HG03571 (cell line): ENCODE measurements around the gene INPP4A.

ENCODE experiments used
- ATAC-seq: cut with Tn5 transposase; IDR thresholded peaks from one replicate; pipeline ENCODE4 v1.9.1; 2021; ENCODE audit not compliant: unreplicated experiment

INPP4A gene

DNA sequence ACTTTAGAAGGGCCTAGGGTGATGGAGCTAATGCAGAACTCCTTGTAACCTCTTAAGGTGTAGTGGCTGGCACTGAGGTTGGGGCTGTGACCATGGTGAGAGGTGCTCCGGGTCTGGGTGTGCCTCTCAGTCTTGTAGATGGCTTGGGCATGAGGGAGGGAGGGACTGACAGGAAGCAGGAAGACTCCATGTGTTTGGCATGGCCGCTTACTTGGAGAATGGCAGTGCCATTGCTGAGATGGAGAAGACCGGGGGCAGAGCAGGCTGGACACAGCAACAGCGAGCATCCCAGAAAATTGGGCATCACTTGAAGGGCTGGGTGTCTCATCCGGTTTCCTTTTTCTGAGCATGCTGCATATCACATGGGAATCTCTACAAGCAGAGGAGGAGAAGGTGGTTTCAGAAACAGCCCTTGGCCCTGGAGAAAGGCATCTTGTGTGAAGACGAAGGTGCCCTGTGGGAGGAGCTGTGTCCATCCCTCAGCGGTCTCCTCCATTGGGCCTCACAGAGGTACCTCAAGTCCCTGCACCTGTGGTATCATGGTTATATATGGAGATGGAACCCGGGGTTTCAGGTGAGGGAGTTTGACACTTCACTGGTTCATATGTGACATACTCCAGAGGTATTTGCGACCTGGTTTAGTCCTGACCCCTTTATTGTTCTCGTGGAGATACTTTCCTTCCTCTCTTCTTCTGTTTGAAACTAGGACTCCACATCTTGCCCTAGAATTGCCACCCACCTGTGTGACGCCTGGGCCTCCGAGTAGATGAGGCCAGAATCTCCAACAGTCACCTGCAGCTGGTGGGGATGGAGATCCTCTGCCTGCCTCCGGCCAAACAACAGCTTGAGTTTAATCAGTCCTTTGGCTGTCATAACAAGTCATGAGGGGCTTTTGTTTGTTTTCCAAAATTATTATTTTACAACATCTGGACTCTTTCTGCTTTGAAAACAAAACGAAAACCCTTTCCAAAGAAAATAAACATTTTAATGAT, 45.6 kb downstream of the INPP4A start:
- ATAC-seq: no peak

DNA sequence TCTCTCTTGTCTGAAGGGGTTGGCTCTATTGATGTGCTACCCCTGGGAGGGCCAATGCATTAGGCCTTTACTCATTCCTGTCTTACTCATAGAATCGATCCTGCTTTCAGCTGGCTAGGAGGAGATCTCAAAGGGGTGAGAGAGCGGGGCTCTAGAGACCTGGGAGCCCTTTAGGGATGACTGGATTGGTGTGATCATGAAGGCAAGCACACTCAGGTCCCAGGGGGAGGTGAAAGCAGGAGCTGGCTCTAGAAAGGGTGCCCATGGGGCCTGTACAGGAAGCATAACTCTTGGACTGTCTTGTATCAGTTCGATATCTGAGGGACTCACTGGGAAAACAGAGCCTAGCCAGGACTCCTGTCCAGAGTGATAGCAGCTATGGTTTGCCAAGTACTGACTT, 47.8 kb downstream of the INPP4A start:
- no peak for ATAC-seq

DNA sequence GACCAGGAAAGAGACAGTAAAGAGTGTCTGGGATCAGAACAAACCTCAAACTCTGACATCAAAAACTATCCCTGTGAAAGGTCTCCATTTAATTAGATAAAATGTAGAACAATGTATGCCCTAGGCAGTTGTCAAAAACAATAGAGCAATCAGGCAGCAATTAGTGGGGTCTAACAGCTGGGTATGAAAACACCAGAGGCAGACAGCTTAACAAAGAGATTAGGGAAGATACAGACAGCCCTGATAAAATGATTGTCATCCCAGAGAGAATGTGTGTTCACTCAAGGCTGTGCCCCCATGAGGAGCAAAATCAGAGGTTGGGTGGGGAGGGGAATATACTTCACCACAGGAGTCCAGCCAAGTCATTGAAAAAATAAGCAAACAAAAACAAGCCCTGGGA, 50.0 kb downstream of the INPP4A start:
- ATAC-seq: no peak

DNA sequence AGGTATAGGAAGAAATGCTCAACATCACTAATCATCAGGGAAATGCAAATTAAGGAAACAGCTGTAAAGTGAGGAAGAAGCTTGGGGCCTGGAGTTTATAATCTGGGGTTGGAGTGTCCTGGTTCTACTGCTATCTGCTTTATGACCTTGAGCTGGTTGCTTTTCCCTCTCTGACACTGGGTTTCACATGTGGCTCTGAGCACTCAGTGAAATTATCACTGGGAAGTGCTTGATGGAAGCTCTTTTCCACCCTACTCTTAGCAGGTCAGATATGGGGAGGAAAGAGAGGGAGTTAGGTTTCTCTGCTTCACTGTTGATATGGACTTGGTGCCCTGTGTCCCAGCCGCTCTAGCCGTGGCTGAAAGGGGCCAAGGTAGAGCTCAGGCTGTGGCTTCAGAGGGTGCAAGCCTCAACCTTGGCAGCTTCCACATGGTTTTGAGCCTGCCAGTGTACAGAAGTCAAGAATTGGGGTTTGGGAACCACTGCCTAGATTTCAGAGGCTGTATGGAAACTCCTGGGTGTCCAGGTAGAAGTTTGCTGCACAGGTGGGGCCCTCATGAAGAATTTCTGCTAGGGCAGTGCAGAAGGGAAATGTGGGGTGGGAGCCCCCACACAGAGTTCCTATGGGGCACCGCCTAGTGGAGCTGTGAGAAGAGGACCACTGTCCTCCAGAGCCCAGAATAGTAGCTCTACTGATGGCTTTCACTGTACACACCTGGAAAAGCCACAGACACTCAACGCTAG, 52.3 kb downstream of the INPP4A start:
- no peak for ATAC-seq

DNA sequence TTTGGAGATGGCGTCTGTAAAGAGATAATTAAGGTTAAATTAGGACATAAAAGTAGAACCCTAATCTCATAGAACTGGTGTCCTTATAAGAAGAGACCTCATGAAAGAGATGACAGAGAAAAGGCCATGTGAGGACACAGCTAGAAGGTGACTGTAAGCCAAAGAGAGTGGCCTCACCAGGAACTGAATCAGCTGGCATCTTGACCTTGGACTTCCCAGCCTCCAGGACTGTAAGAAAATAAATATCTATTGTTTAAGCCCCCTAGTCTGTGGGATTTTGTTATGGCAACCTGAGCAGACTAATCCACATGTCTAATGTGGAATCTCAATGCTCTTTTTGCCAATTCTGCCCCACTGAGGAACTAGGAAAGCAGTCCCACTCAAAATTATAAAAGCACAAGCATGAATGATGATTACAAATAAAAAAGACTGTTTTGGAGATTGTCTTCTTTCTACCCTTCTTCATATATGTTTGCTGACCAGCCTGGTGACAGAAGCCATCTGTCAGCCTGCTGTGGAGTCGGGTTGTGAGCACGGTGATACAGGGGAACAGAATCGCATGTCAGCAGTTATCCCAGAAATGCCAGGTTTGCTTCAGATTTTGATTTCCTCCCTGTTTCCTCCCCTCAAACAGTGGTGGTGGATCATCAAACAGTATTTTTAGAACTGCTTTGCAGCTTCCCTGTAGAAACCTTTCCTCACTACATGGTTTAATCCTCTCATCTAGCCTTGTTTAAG, 54.2 kb downstream of the INPP4A start:
- no peak for ATAC-seq

DNA sequence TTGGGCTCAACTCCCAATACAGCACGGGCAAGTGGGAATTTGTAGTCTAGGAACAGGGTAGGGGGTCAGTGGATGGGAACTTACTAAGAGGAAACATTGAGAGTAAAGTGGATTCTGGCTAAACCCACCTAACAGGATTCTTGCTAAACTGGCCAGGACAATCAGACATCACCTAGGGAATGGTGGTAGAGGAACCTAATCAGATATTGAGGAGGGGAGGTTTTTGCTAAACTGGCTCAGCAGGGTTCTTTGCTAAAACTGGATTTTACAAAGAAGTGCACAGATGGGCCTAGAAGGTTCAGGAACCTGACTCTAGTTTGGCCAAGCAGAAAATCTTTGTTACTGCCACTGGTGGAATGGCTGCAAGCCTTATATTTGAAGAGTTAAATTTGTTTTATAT, 55.9 kb downstream of the INPP4A start:
- no peak for ATAC-seq

DNA sequence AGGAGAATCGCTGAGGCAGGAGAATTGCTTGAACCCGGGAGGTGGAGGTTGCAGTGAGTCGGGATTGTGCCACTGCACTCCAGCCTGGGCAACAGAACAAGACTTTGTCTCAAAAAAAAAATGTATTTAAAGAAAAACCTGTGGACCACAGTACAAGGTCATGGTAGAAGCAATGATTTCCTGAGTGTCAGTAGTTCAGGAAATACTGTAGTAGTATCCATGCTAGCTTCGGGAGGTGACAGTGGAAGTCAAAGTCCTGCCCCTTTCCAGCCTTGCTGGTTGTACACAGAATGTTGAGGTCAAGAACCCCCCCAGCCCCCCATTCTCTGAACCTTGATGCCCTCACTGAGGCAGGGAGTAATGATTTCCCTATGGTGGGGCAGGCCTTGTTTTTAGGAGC, 56.6 kb downstream of the INPP4A start:
- ATAC-seq: no peak

DNA sequence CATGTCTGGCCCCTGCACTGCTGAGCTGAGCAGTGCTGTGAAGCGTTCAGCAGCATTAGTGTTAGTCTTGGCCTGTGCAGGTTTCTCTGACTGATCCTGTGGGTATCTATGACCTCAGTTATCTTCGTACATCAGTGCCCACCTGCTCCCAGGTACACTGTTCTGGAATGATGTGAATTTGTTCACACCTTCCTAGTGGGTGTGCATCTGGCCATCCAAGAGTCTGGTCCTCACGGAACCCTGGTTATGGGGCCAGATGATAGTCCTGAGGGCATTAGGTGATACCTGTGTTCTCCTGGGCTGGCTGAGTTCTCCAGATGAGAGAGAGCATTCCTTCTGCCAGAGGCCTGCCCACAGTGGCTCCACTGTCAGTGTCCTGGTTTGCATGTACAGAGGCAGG, 57.2 kb downstream of the INPP4A start:
- no peak for ATAC-seq

DNA sequence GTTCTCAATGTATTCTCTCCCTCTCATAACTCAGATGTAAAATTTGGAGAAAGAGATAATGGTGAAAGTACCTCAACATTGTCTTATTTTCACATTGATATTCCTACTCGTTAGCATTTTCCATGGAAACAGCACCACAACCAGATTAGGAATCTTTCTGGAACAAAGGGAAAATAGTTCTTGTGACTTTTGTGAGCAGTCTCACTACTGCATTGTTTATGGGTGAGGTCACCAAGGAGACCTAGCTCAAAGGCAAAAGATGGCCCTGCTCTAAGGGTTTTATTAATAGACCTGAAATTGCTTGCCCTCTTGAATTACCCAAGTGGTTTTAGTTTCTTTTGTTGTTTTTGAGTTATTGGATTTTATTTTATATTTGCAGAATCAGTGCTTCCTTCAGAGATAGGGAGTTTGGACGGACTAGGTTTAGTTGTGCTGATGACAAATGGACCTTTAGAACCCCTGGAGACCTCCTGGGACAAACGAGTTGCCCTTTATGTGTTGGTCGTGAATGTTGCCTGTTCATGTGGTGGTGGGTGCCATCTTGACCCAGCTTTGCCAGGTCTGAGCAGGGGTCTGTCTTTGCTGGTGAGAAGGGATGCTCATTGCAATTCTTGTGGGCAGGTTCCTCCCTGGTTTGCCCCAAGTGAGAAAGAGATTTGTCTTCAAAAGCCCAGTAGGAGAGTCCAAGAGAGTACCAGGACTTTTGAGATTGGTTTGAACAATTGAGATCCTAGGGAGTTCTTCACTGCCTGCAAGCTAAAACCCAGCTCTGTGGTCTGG, 58.1 kb downstream of the INPP4A start:
- no peak for ATAC-seq

DNA sequence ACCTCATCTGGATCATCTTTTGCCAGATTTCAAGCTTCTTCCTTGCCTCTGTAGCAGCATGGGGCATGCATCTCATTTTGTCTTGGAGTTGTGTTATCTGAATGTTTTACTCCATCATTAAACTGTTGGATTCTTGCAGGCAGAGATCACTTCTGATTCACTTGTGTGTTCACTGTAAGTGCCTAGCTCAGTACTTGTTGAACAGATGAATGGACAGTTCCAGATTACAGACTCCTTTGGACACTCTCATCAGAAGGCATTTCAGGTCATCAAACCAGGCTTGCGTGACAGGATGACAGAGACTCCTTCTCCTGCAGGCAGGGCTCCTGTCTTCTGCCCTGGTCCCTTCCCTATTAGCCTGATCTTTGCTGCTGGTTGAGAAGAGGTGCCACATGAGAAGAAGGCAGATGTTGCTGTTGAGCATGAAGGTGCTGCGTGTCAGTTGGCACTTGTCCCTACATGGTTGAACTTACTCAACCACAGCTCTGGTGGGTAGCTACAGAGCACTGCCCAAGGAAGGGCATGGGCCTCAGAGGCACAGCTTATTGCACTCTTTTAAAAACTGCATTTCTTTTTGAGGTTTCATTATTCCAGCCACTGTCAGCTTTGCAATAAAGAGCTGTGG, 58.9 kb downstream of the INPP4A start:
- ATAC-seq: no peak

DNA sequence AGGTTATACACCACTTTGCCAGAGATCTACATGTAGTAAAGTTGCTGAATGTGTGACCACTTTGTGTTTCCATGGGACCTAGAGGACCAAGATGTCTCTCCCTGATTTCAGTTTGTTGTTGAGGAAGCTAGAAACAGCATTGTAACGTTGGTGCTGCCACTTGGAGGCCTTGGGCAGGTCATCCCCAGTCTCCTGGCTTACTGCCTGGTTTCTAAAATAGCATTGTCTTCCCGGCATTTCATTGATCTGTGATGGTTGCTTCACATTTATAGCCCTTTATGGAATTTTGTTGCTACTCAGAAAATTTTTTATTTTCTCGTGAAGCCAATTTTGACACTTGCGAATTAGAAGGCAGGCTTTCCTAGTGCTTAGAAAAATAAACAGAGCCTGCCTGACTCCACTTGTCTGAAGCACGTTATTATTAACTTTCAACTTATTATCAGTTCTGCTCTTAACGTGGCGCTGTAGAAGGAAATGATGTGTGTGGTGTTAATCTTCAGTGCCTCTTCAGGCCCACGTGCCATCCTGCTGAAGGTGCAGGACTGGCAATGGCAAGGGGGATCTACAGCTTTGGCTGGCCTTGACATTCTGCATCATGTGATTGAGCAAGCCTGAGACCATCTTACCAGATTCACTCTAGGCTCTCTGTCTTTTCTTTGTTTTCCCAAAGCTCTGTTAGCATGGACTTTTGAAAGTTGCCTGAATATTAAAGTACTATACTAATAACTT, 59.9 kb downstream of the INPP4A start:
- ATAC-seq: no peak

DNA sequence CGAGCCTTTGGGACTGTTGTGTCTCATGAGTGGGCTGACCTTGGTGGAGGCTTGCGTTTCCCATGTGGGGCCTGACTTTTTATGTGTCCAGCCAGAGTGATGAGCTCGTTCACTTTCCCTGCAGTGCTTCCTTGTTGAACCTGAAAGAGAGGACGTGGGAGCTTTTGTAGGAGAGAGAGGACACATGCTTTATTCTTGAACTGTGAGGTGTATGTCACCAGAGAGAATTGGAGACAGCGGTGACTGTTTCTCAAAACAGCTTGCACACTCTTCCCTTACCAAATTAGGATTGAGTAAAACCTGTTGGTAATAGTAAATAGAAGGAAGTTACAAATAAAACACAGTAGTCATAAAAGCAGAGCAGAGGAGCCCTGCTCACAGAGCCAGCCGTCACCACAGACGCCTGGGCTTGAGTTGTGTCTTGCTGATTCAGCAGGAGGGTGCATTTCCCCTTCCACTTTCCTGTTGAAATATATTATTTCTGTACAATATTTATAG, 60.7 kb downstream of the INPP4A start:
- ATAC-seq: no peak

DNA sequence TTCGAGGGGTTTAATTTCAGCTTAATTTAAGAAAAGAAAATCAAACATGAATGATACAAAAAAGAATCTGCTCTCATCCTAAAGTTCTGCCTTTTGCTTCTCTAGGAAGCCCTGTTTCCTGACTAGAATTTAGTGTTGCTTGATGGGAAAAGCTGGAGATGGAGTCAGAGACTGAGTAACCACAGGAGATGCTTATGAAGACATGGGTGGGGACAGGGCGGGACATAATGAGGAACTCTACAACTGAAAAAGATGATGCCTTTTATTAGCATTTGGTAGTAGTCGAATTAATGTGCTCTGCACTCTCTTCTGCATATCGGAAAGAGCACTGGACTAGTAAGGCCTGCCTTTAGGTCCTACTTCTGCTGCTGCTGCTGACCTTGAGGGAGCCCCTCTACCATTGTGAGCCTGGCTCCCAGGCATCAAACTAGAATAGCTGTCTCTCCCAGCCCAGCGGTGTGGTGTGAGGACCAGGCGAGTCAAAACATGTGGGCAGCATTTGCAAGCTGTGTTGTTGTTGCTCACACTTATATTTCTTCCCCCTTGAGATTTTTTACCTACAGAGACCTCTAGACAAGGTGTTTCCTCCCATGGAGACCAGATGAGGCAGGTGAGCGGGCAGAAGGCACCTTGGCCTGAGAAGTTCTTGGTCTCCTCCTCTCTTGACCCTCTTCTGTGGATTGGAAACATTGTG, 61.5 kb downstream of the INPP4A start:
- no peak for ATAC-seq

DNA sequence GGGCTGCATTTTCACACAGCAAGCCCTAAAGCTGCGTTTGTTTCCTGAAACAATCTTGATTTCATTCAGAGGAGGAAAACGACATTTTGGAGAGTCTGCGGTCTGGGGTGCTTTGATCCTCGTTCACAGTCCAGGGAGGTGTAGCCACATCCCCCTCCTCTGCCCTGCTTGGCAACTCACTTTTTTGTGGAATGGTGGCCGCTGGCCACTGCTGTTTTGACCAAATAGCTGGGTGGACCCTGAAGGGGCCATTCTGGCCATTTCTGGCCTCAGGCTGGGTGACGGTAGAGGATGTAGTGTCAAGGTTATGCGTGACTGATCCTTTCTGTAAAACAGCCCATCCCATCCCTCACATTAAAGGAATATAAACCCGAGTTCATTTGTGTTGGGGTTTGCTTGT, 62.2 kb downstream of the INPP4A start:
- no peak for ATAC-seq

DNA sequence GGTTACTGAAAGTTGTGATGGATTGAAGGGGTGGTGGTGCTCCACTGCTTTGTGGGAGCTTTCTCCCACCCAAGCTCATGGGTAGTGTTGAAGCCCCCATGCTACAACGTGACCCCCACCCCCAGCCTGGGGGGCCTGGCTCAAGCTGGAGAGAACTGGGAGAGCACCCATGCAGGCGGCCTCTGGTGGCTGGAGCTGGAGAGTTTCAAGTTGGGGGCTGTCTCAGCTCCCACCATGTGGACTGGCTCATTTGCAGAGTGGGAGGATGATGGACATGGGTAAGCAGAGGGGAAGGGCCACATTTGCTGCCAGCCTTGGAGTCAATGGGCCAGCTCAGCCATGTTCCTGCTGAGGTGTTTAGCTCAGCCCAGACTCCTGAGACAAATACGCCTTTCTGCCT, 62.8 kb downstream of the INPP4A start:
- no peak for ATAC-seq

DNA sequence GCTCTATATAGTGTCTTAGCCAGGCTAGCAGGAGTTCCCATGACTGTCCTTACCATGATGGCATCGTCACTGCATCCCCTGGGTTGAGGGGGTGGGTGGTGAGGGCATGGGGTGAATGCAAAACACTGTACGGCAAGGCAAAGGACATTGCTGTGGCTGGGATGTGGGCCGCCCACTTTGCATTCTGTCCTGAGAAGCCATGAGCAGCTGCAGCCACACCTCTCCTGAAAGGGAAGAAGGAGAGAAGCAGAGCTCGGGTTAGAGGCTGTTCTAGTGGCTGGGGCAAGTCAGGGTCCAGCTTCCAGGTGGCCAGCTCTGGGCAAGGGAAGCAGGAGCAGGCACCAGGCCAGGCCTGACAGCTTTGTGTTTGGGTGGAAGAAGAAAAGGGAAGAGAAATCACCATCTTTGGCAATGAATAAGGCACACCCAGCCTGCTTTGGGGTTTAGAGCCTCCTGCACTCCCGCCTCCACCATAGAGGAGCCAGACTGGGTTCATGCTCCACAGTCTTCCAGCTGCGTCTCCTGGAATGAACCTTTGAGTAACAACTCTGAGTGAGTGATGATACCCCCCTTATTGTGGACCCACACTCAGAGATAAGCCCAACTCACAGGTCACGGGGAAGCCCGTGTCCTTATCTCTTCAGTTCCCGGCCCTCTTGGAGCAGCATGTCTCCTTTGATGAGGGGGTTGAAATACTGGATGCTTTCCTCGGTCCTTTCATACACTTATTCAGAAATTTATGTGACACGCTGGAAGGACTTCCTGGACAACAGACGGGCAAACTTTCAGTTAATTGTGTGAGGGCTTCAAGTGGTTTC, 63.4 kb downstream of the INPP4A start:
- no peak for ATAC-seq

DNA sequence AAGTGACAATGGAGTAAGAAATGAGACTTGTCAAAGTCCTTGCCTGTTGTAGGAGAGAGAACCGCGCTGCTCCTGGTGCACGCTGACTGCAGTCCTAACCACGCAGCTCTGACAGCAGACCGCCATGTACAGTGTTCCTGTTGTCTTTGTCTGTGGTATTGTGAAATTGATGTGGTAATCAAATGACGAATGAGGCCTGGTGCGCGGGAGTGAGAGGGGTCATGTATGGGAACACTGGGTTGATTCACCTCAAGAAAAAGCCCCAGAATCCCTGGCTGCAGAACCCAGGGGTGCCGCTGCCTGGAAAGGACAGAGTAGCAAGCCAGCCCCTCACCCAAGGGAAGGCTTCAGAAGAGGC, 64.0 kb downstream of the INPP4A start:
- no peak for ATAC-seq
